Measurements from ENCODE around the gene MAN1A1. TPM values are rescaled to one million over a fixed set of nuclear protein-coding genes. Genes with fewer than 3 reads are reported as not detected.
"Not testable (repeated sequence)": the region's sequence is repeated elsewhere in the genome, so short reads cannot be mapped to it uniquely, and the experiment has no call there.

MAN1A1 gene
- total RNA-seq, 1 experiment from 2014 or later: 0.06 TPM

DNA sequence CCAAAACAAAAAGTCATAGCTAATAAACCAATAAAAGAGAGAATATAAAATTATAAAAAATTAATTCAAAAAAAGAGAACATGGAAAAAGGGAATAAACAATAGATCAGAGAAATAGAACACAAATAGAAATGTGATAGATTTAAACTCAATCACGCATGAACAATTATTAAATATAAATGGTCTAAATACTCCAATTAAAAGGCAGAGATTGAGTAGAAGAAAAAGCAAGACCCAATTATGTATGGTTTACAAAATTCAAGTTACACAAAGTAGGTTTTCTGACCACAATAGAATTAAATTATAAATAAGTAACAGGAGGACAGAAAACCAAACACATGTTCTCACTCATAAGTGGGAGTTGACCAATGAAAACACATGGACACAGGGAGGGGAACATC is 36.4 kb upstream of the MAN1A1 start:
- ChIA-PET POLR2A (ENCODE audit: low non-redundant PET) (no interaction called here), CTCF (no interaction called here)
- H3K27ac ChIP-seq (ENCODE audit: low read depth, low read length, poor library complexity, severe bottlenecking): no peak overlapping the region
- H3K36me3 ChIP-seq (ENCODE audit: insufficient read depth, low read length, poor library complexity, severe bottlenecking): no peaks in the 10 kb centered on the region
- no peaks in the 10 kb centered on the region for H3K27me3 ChIP-seq (replicated peaks; ENCODE audit: insufficient read depth, low read depth, low read length, poor library complexity)
- H3K4me3 ChIP-seq (ENCODE audit: low read depth, low read length, poor library complexity, severe bottlenecking): no peak overlapping the region
- H3K4me1 ChIP-seq (ENCODE audit: insufficient read depth, low read length, poor library complexity, severe bottlenecking): no peaks in the 10 kb centered on the region
- DNase-seq (ENCODE audit: low spot score): no peak
- TF ChIP-seq EZH2 (IDR thresholded peaks at IDR 0.05; ENCODE audit: borderline replicate concordance, low read depth, low read length, poor library complexity, severe bottlenecking): no peak
- TF ChIP-seq, protein P1, sequence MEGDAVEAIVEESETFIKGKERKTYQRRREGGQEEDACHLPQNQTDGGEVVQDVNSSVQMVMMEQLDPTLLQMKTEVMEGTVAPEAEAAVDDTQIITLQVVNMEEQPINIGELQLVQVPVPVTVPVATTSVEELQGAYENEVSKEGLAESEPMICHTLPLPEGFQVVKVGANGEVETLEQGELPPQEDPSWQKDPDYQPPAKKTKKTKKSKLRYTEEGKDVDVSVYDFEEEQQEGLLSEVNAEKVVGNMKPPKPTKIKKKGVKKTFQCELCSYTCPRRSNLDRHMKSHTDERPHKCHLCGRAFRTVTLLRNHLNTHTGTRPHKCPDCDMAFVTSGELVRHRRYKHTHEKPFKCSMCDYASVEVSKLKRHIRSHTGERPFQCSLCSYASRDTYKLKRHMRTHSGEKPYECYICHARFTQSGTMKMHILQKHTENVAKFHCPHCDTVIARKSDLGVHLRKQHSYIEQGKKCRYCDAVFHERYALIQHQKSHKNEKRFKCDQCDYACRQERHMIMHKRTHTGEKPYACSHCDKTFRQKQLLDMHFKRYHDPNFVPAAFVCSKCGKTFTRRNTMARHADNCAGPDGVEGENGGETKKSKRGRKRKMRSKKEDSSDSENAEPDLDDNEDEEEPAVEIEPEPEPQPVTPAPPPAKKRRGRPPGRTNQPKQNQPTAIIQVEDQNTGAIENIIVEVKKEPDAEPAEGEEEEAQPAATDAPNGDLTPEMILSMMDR (conservative IDR thresholded peaks at IDR 0.05; ENCODE audit: low read depth, low read length): no peak
- no peaks in the 10 kb centered on the region for H3K9me3 ChIP-seq (ENCODE audit: low read depth, low read length, poor library complexity, severe bottlenecking)
- intact Hi-C loops (cut with micrococcal nuclease; ENCODE audit: unreplicated experiment): no loop called here
- no TSS peak for BruUV-seq (replicated peaks)

DNA sequence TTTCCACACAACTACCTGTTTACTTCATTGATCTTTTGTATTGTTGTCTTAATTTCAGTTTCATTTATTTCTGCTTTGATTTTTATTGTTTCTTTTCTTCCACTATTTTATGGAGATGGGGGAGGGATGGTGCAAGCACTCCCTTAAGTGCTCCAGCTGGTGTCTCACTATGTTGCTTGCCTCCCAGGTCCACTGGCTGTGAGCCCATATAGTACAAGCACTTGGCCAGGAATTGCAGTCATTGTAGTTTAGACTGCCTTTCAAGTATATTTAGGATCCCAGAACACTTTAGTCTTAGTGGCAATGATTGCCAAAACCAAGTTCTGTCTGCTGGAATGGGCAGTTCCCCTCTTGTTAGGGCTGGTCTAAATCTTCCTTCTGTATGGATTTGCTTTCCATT is 34.9 kb upstream of the MAN1A1 start:
- intact Hi-C loops (cut with micrococcal nuclease; ENCODE audit: unreplicated experiment): no loop called here
- POLR2A ChIA-PET (ENCODE audit: low non-redundant PET): no interaction called here
- Histone ChIP-seq H3K4me1 (ENCODE audit: insufficient read depth, low read length, poor library complexity, severe bottlenecking) (no peaks in the 10 kb centered on the region), H3K27ac (ENCODE audit: low read depth, low read length, poor library complexity, severe bottlenecking) (no peak overlapping the region), H3K36me3 (ENCODE audit: insufficient read depth, low read length, poor library complexity, severe bottlenecking) (no peaks in the 10 kb centered on the region), H3K4me3 (ENCODE audit: low read depth, low read length, poor library complexity, severe bottlenecking) (no peak overlapping the region), H3K27me3 (replicated peaks; ENCODE audit: insufficient read depth, low read depth, low read length, poor library complexity) (no peaks in the 10 kb centered on the region), H3K9me3 (ENCODE audit: low read depth, low read length, poor library complexity, severe bottlenecking) (no peaks in the 10 kb centered on the region)
- no peak for TF ChIP-seq EZH2 (IDR thresholded peaks at IDR 0.05; ENCODE audit: borderline replicate concordance, low read depth, low read length, poor library complexity, severe bottlenecking)
- TF ChIP-seq, protein P1 (conservative IDR thresholded peaks at IDR 0.05; ENCODE audit: low read depth, low read length): no peak
- DNase-seq (ENCODE audit: low spot score): no peak
- BruUV-seq (replicated peaks): no TSS peak
- CTCF ChIA-PET: no interaction called here

DNA sequence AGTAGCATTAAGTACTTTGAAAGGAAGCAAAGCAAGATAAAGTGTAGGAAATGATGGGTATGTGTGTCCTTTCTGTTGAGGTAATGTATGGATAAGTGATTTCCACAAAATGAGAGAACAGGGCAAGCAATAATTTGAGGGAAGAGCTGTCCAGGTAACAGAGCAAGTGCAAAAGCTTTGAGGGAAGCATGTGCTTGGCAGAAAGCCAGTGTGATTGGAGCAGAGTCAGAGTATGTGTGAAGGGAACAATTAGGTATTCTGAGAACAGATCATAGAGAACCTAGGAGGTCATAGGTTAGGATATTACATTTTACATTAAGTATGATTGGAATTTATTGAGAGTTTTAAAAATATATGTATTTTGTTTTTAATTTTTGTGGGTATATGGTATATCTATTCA is 30.2 kb upstream of the MAN1A1 start:
- intact Hi-C loops (cut with micrococcal nuclease; ENCODE audit: unreplicated experiment): no loop called here
- no peak for DNase-seq (ENCODE audit: low spot score)
- Histone ChIP-seq H3K27me3 (replicated peaks; ENCODE audit: insufficient read depth, low read depth, low read length, poor library complexity) (no peaks in the 10 kb centered on the region), H3K4me1 (ENCODE audit: insufficient read depth, low read length, poor library complexity, severe bottlenecking) (no peaks in the 10 kb centered on the region), H3K9me3 (ENCODE audit: low read depth, low read length, poor library complexity, severe bottlenecking) (no peaks in the 10 kb centered on the region), H3K36me3 (ENCODE audit: insufficient read depth, low read length, poor library complexity, severe bottlenecking) (no peaks in the 10 kb centered on the region), H3K4me3 (ENCODE audit: low read depth, low read length, poor library complexity, severe bottlenecking) (no peak overlapping the region), H3K27ac (ENCODE audit: low read depth, low read length, poor library complexity, severe bottlenecking) (no peak overlapping the region)
- POLR2A ChIA-PET (ENCODE audit: low non-redundant PET): no interaction called here
- BruUV-seq (replicated peaks): no TSS peak
- TF ChIP-seq EZH2 (IDR thresholded peaks at IDR 0.05; ENCODE audit: borderline replicate concordance, low read depth, low read length, poor library complexity, severe bottlenecking): no peak
- TF ChIP-seq, protein P1 (conservative IDR thresholded peaks at IDR 0.05; ENCODE audit: low read depth, low read length): no peak
- CTCF ChIA-PET: no interaction called here

DNA sequence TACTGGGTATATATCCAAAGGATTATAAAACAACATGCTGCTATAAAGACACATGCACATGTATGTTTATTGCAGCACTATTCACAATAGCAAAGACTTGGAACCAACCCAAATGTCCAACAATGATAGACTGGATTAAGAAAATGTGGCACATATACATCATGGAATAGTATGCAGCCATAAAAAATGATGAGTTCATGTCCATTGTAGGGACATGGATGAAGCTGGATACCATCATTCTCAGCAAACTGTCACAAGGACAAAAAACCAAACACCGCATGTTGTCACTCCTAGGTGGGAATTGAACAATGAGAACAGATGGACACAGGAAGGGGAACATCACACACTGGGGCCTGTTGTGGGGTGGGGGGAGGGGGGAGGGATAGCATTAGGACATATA is 27.5 kb upstream of the MAN1A1 start:
- H3K4me3 ChIP-seq (ENCODE audit: low read depth, low read length, poor library complexity, severe bottlenecking); intact Hi-C loops (cut with micrococcal nuclease; ENCODE audit: unreplicated experiment); POLR2A ChIA-PET (ENCODE audit: low non-redundant PET); H3K9me3 ChIP-seq (ENCODE audit: low read depth, low read length, poor library complexity, severe bottlenecking); BruUV-seq (replicated peaks); H3K27ac ChIP-seq (ENCODE audit: low read depth, low read length, poor library complexity, severe bottlenecking); H3K27me3 ChIP-seq (replicated peaks; ENCODE audit: insufficient read depth, low read depth, low read length, poor library complexity); DNase-seq (ENCODE audit: low spot score); H3K36me3 ChIP-seq (ENCODE audit: insufficient read depth, low read length, poor library complexity, severe bottlenecking); CTCF ChIA-PET; H3K4me1 ChIP-seq (ENCODE audit: insufficient read depth, low read length, poor library complexity, severe bottlenecking): not testable (repeated sequence)

All from A673 (cell line).